H1 (cell line): ENCODE data around the gene TM9SF1. TPM values are rescaled to one million over a fixed set of nuclear protein-coding genes. Genes with fewer than 3 reads are reported as not detected.

Experiments
- ASH2L ChIP-seq: fragments of 200-600, 300-600 bp; sonication (generic); IDR thresholded peaks from one replicate; pipeline ENCODE4 v1.7.1; 2017; ENCODE audit warnings: low read length
- CHD7 ChIP-seq: fragments of 300-600 bp; sonication (generic); IDR thresholded peaks from 2 replicates; pipeline ENCODE4 v1.7.1; 2012; ENCODE audit warnings: low read length, moderate library complexity, mild to moderate bottlenecking, inconsistent platforms; ENCODE audit not compliant: insufficient replicate concordance
- CTBP2 ChIP-seq: IDR thresholded peaks from 2 replicates; pipeline ENCODE4 v1.7.0; 2011; ENCODE audit warnings: borderline replicate concordance, mild to moderate bottlenecking, moderate library complexity, mixed read lengths, low read length; ENCODE audit not compliant: insufficient read depth, insufficient read length
- NANOG ChIP-seq: IDR thresholded peaks from 2 replicates; pipeline ENCODE4 v1.6.1; 2011; ENCODE audit warnings: low read length, low read depth, mild to moderate bottlenecking, inconsistent platforms; ENCODE audit not compliant: insufficient read depth, poor library complexity, severe bottlenecking
- POLR2AphosphoS5 ChIP-seq: IDR thresholded peaks from 2 replicates; pipeline ENCODE4 v1.6.1; 2011; ENCODE audit warnings: low read depth, low read length
- RBBP5 ChIP-seq: IDR thresholded peaks from 2 replicates; pipeline ENCODE4 v1.7.1; 2012; ENCODE audit warnings: low read depth, mild to moderate bottlenecking, inconsistent platforms, low read length, moderate library complexity, borderline replicate concordance
- SP1 ChIP-seq: IDR thresholded peaks from 2 replicates; pipeline ENCODE4 v1.6.1; 2011; ENCODE audit warnings: low read depth, low read length
- SRF ChIP-seq: IDR thresholded peaks from 2 replicates; pipeline ENCODE4 v1.6.1; 2011; ENCODE audit warnings: mild to moderate bottlenecking, low read depth, low read length, moderate library complexity
- SUZ12 ChIP-seq: fragments of 200-600 bp; sonication (generic); IDR thresholded peaks from 2 replicates; pipeline ENCODE4 v1.6.1; 2012; ENCODE audit warnings: mild to moderate bottlenecking, inconsistent platforms, low read length, moderate library complexity, mixed read lengths
- TBP ChIP-seq: IDR thresholded peaks from 2 replicates; pipeline ENCODE4 v1.6.1; 2011; ENCODE audit warnings: low read depth, low read length, improper control_type of control experiment
- polyA plus RNA-seq, 7 experiments: library from polyadenylated mRNA; depleted of rRNA in 3 of 7; stranded (reverse) in 5 of 7; unstranded in 2 of 7; fragments of >200 nt in 5 of 7; fragments of 200-250 nt in 2 of 7; gene quantifications; 1 replicate in 5 of 7; 2 replicates in 1 of 7; 4 replicates in 1 of 7; pipeline versions ENCODE4 v1.2.1 to v1.2.3, GENCODE V29; 2011 to 2013; ENCODE audit warnings: missing spikeins in 2 of 7, mixed read lengths in 2 of 7
- total RNA-seq: library from RNA; stranded (reverse); fragmentation: NEBNext Ultra II Directional; extraction: Animal tissue kit (Norgen Biotek cat#: 25700); gene quantifications from 2 replicates; pipeline ENCODE4 v1.2.1, GENCODE V29; 2021

Gene TM9SF1
- total and polyA plus RNA-seq, 2 of the 8 experiments (the other 6 are each of a cell fraction or from before 2014, with no cell fraction given): 22.2 to 29.2 TPM

DNA sequence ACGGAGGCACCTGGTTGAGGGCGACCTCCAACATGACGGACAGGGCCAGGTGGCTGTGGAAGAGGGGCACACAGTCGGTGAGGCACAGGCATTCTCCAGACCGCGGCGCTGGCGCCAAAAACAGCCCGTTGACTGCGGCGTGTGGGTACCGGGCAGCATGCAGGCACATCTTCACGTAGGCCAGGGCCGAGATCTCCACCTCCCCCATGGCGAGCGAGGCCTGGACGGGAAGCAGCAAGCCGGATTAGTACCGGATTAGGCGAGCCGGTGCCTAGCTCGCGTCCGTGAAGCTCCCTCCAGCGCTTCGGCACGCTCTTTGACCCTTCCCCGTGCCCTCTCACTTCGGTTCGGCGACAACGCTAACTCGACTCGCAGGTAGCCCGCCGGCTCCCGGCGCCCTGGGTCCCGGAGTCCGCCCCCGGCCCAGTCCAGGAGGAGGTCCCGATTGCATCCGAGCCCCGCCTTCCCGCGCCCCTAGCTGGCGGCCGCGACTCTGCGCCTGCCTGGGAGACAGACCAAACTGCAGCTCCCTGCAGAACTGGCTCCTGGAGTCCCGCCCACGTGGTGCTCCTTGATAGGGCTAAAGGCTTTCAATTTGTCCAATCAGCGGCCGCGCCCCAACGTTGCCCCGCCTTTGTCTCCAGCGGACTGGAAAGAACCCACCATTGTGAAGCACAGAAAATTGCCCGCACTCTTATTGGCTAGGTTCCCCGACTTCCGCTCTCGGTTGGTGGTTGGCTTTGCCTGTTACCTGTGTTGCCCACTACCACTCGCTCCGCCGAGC, 54.0 kb downstream of the TM9SF1 start, which contains the start of gene EMC9 (continued):
- no peak for TF ChIP-seq CHD7
- no peak for TF ChIP-seq CTBP2
- TF ChIP-seq SRF: peak; percentile 36; the same call in 1 of the 2 replicates
- no peak for TF ChIP-seq SUZ12
- peak; percentile 54; the same call in 1 of the 2 replicates for TF ChIP-seq RBBP5
- TF ChIP-seq TBP: peak; percentile 89
- peak; percentile 88 for TF ChIP-seq POLR2AphosphoS5
- peak; percentile 97 for TF ChIP-seq SP1
- no peak for TF ChIP-seq ASH2L
- peak; percentile 31 for TF ChIP-seq NANOG
